HG02884 (cell line): ENCODE data around the gene ZGLP1.
"Not testable (repeated sequence)": the region's sequence is repeated elsewhere in the genome, so short reads cannot be mapped to it uniquely, and the experiment has no call there.

ENCODE experiments used
- ATAC-seq: cut with Tn5 transposase; IDR thresholded peaks from one replicate; pipeline ENCODE4 v1.9.1; 2021; ENCODE audit warnings: mild to moderate bottlenecking, moderate library complexity; ENCODE audit not compliant: unreplicated experiment

Gene ZGLP1

DNA sequence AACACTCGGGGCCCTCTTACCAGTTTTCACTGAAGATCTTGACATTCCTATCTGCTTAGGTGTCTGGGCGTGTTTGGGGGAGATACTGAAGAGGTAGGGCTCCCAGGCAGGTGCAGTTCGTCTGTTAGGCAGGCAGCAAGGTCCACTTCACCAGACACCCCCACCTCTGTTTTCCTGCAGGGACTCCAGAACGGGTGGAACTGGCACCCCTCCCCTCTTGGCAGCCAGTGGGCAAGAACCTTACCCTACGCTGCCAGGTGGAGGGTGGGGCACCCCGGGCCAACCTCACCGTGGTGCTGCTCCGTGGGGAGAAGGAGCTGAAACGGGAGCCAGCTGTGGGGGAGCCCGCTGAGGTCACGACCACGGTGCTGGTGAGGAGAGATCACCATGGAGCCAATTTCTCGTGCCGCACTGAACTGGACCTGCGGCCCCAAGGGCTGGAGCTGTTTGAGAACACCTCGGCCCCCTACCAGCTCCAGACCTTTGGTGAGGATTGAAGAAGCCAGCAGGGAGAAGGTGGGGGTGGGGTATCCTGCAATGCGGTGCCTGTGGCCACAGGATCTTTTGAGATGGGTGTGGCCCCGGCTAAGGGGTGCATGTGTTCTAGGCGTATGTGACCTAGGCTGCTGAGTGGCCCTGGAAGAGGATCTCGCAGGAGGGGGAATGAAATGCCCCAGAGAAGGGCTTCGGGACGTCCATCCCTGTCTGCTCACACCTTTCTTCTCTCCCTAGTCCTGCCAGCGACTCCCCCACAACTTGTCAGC is 26.1 kb downstream of the ZGLP1 start:
- ATAC-seq = no peak

DNA sequence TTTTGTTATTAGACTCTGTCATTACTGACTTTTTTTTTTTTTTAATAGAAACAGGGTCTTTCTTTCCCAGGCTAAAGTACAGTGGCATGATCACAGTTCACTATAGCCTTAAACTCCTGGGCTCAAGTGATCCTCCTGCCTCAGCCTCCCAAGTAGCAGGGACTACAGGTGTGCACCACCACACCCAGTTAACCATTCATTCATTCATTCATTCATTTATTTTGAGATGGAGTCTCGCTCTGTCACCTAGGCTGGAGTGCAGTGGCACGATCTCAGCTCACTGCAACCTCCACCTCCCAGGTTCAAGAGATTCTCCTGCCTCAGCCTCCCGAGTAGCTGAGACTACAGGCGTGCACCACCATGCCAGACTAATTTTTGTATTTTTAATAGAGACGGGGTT is 27.6 kb downstream of the ZGLP1 start:
- not testable (repeated sequence) for ATAC-seq

DNA sequence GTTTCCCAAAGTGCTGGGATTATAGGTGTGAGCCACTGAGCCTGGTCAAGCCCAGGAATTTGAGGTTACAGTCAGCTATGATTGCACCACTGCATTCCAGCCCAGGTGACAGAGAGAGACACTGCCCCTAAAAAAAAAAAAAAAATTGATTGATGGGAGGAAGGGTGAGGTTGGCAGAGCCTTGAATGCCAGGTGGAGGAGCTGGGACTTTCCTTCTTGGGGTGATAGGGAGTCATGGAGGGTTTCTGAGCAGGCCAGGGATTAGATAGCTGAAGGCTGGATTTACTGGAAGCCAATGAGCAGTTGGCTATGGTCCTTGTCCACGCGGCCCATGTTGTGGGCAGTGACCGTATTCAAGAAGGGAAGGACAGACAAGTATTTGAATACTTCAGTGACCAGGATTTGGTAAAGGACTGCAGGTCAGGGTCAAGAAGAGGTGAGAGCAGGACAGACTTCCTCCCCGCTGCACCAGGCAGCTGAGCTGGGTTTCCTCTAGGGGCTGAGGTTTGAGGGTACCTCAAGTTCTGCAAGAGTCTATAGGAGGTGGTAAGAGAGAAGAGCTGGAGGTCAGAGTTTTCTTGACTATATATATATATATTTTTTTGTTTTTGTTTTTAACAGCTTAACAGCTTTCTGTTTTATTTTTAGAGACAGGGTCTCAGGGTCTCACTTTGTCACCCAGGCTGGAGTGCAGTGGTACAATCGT is 29.7 kb downstream of the ZGLP1 start:
- no peak for ATAC-seq

DNA sequence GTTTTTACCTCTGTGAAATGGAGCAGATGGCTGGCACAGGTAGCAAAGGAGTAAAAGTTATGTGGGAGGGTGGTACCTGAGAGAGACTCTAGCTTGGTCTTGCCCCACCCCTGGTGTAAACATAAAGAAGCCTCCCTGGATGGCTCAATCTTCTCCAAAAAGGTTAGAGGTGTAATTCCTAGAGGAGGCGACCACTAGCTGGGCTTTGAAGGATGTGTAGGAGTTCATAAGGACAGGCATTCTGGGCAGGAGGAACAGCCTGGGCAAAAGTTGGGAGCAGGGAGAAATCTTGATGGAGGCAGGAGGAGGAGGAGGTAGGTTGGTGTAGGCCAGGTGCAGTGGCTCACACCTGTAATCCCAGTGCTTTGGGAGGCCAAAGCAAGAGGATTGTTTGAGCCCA is 30.7 kb downstream of the ZGLP1 start:
- no peak for ATAC-seq

DNA sequence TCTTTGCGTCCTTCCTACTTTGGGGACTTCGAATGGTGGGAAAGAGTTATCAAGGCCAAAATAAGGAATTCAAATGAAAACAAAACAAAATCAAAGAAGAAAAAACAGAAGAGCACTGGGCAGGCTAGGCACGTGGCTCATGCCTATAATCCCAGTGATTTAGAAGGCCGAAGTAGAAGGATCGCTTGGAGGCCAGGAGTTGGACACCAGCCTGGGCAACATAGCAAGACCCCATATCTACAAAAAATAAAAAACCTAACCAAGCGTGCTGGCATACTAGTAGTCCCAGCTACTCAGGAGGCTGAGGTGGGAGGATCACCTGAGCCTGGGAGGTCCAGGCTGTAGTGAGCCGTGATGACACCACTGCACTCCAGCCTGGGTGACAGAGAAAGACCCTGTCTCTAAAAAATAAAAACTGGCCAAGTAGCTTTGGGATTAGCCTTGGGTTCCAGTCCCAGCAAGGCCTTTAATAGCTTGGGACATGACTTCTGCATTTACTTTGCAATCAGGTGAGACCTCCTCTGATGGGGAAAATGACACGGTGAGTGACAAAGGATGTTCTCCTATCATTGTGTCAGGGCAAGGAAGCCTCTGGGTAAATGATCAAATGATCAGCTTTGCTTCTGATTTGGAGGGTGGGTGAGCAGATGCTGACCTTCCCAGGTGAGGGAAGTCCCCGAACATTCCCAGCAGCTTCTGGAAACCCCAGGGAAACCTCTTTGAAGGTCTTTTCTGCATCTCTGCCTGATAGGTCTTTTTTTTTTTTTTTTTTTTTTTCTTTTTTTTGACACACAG is 31.6 kb downstream of the ZGLP1 start:
- ATAC-seq = no peak

DNA sequence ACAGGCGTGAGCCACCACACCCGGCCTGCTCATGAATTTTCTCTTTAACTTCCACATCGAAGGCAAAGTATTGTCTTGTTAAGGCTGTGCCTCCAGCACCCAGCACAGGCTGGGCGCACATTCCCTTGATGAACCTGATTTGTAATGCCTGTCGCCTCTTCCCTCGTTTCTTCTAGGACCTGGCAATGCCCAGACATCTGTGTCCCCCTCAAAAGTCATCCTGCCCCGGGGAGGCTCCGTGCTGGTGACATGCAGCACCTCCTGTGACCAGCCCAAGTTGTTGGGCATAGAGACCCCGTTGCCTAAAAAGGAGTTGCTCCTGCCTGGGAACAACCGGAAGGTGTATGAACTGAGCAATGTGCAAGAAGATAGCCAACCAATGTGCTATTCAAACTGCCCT is 35.0 kb downstream of the ZGLP1 start:
- ATAC-seq = no peak

DNA sequence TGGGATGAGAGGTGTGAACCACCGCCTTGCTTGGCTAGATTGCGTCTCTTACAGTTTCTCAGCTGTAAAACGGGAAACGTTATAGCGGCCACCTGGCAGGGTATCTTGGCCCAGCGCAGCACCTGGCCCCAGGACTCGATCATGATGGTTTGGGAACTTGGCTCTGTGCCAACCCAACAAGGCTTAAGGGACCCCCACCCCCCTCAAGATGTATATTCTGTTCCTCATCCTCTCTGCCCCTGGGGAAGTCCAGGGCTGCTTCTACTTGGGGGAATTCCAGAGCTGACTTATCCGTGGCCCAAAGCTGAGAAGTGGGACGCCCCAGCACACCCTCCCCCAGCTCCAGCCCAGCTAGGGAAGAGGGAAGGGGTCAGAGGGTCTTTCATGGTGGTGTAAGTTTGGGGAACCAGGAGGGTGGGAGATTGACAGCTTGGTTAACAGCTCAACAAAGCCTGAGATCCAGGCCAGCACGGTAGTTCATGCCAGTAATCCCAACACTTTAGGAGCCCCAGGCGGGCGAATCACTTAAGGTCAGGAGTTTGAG is 38.0 kb downstream of the ZGLP1 start:
- no peak for ATAC-seq

DNA sequence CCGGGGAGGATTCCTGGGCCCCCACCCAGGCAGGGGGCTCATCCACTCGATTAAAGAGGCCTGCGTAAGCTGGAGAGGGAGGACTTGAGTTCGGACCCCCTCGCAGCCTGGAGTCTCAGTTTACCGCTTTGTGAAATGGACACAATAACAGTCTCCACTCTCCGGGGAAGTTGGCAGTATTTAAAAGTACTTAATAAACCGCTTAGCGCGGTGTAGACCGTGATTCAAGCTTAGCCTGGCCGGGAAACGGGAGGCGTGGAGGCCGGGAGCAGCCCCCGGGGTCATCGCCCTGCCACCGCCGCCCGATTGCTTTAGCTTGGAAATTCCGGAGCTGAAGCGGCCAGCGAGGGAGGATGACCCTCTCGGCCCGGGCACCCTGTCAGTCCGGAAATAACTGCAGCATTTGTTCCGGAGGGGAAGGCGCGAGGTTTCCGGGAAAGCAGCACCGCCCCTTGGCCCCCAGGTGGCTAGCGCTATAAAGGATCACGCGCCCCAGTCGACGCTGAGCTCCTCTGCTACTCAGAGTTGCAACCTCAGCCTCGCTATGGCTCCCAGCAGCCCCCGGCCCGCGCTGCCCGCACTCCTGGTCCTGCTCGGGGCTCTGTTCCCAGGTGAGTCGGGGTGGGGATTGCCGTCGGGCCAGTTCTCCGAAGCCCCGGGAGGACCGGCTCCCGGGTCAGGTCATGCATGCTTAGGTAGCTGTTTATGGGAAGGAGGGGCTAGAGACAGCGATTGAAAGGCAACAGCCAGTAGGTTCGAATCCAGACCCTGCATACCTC is 38.8 kb downstream of the ZGLP1 start, which contains the start of gene ICAM1:
Gene ICAM1 (plus strand): TSS at position 505 of the 779 bp plus-strand sequence. CDS start 40 bp downstream, at position 545.
- no peak for ATAC-seq

DNA sequence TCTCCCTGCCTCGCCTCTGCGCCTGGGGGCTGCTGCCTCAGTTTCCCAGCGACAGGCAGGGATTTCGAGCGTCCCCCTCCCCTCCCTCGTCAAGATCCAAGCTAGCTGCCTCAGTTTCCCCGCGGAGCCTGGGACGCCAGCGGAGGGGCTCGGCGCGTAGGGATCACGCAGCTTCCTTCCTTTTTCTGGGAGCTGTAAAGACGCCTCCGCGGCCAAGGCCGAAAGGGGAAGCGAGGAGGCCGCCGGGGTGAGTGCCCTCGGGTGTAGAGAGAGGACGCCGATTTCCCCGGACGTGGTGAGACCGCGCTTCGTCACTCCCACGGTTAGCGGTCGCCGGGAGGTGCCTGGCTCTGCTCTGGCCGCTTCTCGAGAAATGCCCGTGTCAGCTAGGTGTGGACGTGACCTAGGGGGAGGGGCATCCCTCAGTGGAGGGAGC is 39.4 kb downstream of the ZGLP1 start:
- ATAC-seq = no peak

DNA sequence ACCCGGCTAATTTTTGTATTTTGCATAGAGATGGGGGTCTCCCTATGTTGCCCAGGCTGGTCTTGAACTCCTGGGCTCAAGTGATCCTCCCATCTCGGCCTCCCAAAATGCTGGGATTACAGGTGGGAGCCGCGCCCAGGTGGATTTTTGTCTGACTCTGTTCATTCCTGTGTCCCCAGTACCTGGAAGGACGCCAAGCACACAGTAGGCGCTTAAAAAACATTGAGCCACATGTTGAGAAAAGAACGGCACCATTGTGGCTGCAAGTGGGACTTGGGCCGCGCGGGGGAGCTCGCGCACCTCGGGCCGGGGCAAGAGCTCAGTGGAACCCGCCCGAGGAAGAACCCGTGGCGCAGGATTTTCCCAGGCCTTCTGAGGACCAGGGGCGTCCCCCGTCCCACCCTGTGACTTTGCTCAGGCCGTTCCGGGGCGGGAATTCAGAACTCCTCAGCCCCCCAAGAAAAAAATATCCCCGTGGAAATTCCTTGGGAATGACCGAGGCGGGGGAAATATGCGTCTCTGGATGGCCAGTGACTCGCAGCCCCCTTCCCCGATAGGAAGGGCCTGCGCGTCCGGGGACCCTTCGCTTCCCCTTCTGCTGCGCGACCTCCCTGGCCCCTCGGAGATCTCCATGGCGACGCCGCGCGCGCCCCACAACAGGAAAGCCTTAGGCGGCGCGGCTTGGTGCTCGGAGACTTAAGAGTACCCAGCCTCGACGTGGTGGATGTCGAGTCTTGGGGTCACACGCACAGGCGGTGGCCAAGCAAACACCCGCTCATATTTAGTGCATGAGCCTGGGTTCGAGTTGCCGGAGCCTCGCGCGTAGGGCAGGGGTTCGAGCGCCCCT is 40.1 kb downstream of the ZGLP1 start:
- ATAC-seq = no peak

DNA sequence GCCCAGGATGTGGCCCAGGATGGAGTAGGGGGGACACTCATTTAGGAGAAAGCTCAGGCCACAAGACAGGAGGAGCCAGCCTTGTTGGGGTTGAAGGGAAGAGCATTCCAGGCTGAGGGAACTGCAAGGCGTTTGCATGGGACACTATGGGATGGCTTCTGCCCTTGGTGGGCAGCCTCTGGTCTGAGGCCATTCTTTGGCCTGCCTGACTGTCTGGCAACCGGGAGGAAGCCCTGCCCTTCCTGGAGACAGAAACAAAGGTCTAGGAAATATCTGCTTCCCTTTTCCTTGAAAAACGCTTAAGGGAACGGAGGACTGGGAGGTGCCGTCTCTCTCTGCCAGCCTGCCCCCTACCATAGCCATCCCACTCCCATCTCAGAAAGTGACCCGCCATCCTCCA is 41.5 kb downstream of the ZGLP1 start:
- no peak for ATAC-seq

DNA sequence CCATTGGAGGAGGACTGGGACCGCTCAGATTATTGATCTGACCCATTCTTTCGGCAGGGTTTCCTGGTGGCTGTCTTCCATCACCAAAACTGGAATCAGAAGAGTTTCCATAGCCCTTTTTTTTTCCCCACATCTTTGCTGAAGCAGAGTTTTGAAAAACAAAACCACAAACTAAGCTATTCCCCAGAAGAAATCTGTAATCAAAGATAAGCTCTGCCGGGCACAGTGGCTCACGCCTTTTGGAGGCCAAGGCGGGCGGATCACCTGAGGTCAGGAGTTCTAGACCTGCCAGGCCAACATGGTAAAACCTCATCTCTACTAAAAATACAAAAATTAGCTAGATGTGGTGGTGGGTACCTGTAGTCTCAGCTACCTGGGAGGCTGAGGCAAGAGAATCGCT is 42.9 kb downstream of the ZGLP1 start:
- no peak for ATAC-seq

DNA sequence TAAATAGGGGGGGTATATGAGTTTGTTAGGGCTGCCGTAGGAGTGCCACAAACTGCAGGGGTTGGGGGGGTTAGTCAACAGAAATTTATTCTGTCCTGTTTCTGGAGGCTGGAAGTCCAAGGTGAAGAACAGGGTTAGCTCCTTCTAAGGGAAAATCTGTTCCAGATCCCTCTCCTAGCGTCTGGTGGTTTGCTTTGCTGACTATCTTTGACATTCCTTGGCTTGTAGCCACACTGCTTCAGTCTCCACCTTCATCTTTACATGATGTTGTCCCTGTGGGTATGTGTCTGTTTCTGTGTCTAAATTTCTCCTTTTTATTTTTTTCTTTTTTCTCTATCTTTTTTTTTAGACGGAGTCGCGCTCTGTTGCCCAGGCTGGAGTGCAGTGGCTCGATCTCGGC is 46.8 kb downstream of the ZGLP1 start:
- no peak for ATAC-seq

DNA sequence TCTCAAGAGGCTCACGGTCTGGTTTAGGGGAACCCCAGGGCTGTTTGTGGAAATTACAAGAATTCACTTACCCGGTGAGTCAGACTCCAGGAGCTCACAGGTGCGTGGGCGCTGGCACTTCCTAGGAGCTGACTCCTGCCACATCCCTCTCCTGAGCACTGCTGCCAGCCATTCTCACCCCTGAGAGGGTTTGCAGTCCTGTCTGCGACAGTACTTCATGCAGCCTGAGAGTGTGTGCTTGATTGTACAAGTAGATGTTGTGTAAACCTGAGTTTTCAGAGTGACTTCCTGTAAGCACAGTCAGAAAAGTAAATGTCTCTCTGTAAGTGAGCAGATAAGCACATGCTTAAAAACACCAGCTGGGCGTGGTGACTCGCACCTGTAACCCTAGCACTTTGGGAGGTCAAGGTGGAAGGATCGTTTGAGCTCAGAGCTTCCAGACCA is 49.5 kb downstream of the ZGLP1 start:
- no peak for ATAC-seq

DNA sequence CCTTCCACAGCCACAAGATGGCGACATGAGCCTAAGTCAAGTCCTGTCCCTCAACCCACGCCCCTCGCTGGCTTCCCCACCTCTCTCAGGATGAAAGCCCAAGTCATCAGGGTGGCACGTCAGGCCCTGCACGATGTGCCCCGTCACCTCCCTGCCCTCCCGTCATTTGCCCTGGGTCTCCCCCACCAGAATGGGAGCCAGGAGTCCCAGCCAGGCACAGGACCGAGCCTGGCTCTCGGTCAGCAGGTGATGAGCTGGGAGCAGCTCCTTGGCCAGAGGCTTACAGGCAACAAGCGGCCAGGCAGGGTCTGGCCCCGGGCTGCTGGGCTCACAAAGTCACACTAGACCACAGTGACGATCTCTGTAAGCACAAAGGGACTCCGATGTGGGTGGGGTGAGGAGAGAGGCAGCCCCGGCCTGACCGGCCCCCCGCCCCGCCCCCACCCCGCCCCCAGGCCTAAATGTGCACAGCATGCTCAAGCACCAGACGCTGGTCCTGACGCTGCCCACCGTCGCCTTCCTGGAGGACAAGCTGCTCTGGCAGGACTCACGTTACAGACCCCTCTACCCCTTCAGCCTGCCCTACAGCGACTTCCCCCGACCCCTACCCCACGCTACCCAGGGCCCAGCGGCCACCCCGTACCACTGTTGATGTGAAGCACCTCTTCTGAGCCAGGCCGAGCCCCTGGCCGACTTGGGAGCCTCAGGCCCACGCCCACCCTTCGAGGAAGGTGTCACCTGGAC is 50.3 kb downstream of the ZGLP1 start:
- ATAC-seq = no peak

DNA sequence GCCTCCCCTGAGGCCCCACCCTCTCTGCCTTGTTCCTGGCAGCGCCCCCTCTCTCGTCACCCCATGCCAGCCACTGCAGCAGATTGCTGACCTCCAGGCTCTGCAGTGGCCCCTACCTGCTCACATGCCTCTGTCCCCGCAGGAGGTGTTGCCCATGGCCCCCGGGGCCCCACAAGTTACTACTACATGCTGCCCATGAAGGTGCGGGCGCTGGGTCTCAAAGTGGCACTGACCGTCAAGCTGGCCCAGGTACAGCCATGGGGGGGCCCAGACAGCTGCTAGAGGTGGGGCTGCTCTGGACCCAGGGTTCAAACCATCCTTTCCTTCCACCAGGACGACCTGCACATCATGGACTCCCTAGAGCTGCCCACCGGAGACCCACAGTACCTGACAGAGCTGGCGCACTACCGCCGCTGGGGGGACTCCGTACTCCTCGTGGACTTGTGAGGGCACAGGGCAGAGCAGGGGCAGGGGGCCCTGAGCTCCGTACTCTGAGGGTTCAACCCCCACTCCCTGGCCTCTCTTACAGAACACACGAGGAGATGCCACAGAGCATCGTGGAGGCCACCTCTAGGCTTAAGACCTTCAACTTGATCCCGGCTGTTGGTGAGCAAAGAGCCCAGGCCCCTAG is 51.4 kb downstream of the ZGLP1 start:
- ATAC-seq = no peak

DNA sequence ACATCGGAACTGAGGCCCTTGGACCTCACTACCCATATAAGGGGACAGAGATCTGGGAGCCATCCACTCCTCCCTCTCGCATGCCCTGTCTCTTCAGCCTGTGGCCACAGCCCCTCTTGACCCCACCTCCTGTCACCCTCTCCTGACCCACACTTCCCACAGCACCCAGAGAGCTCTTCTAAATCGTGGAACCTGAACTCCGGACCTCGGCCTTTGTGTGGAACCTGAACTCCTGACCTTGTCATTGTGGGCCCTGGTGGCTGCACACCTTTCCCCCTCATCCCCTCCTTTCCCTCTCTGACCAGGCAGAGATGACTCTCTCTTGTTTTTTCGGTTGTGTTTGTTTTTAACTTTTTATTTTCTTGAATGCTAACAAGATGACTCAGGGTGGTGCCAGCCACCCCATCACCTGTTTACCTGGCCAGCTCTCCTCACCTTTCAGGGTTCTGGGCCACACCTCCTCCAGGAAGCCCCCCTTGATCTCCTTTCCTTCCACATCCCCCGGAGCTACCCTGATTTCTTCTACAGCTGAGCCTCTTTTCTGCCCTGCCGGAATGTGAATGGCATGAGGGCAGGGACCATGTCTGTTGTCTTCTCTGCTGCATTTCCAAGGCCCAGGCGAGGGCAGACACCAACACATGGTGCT is 52.5 kb downstream of the ZGLP1 start:
- no peak for ATAC-seq

DNA sequence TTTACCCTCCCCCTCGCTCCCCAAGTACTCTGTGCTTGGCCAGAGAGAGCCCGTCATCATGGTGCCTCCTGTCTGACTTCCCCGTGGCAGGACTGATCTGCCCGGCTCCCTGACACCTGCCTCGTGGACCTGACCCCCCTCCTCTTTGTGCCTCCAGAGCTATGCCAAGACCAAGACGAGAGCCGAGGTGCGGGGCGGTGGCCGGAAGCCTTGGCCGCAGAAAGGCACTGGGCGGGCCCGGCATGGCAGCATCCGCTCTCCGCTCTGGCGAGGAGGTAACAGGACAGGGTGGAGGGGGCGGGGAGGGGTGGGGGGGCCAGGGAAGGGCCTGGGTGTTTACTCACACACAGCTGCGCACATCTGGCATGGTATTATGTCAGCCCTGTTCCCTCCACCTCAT is 53.1 kb downstream of the ZGLP1 start:
- ATAC-seq = no peak
